ENCODE data around the gene FANCF.
"Not testable (repeated sequence)": the region's sequence is repeated elsewhere in the genome, so short reads cannot be mapped to it uniquely, and the experiment has no call there.

Gene FANCF

GRCh38 chr11:22657101-22657694 is 31.6 kb upstream of the FANCF start:
- no peaks in the 10 kb centered on the region for H3K9me2 ChIP-seq (ENCODE audit: low read depth, low read length)
- no peak overlapping the region for H2AFZ ChIP-seq (ENCODE audit: low read length)
- H3K79me2 ChIP-seq (ENCODE audit: insufficient read depth, low read length): no peaks in the 10 kb centered on the region
- TF ChIP-seq CTCF (IDR thresholded peaks at IDR 0.05; ENCODE audit: low read length) (no peak), EZH2 (IDR thresholded peaks at IDR 0.05; ENCODE audit: borderline replicate concordance, low read length) (no peak)
- H4K20me1 ChIP-seq (ENCODE audit: insufficient read depth, low read length): no peaks in the 10 kb centered on the region
- no peak overlapping the region for H3K4me2 ChIP-seq (ENCODE audit: low read length)
- H3K4me3 ChIP-seq (ENCODE audit: low read depth, low read length, poor library complexity, severe bottlenecking): no peak overlapping the region
- H3K4me1 ChIP-seq (ENCODE audit: insufficient read depth, low read length, severe bottlenecking): no peaks in the 10 kb centered on the region
- no peaks in the 10 kb centered on the region for H3F3A ChIP-seq (ENCODE audit: insufficient read depth, low read length)
- no peak overlapping the region for H3K9ac ChIP-seq (ENCODE audit: low read length)
- H3K27me3 ChIP-seq (ENCODE audit: insufficient read depth, low read length): no peaks in the 10 kb centered on the region
- H3K36me3 ChIP-seq (ENCODE audit: insufficient read depth, low read length): no peaks in the 10 kb centered on the region
- H3K9me3 ChIP-seq (ENCODE audit: low read length): no peaks in the 10 kb centered on the region
- no peak overlapping the region for H3K27ac ChIP-seq (ENCODE audit: low read depth, low read length, poor library complexity, severe bottlenecking)

- H3F3A ChIP-seq (ENCODE audit: insufficient read depth, low read length): no peaks in the 10 kb centered on the region
- H3K9me3 ChIP-seq (ENCODE audit: low read length): no peaks in the 10 kb centered on the region
- H3K27ac ChIP-seq (ENCODE audit: low read depth, low read length, poor library complexity, severe bottlenecking): no peak overlapping the region
- H3K27me3 ChIP-seq (ENCODE audit: insufficient read depth, low read length): no peaks in the 10 kb centered on the region
- no peak overlapping the region for H3K4me2 ChIP-seq (ENCODE audit: low read length)
- H4K20me1 ChIP-seq (ENCODE audit: insufficient read depth, low read length): no peaks in the 10 kb centered on the region
- no peak overlapping the region for H3K4me3 ChIP-seq (ENCODE audit: low read depth, low read length, poor library complexity, severe bottlenecking)
- H3K4me1 ChIP-seq (ENCODE audit: insufficient read depth, low read length, severe bottlenecking): no peaks in the 10 kb centered on the region
- no peak for TF ChIP-seq EZH2 (IDR thresholded peaks at IDR 0.05; ENCODE audit: borderline replicate concordance, low read length)
- no peaks in the 10 kb centered on the region for H3K9me2 ChIP-seq (ENCODE audit: low read depth, low read length)
- no peak overlapping the region for H2AFZ ChIP-seq (ENCODE audit: low read length)
- no peaks in the 10 kb centered on the region for H3K79me2 ChIP-seq (ENCODE audit: insufficient read depth, low read length)
- no peak overlapping the region for H3K9ac ChIP-seq (ENCODE audit: low read length)
- no peaks in the 10 kb centered on the region for H3K36me3 ChIP-seq (ENCODE audit: insufficient read depth, low read length)
Measured at GRCh38 chr11:22656130-22656529, 30.5 kb upstream of the FANCF start.

- not testable (repeated sequence) for H3K9ac ChIP-seq (ENCODE audit: low read length); H3K9me3 ChIP-seq (ENCODE audit: low read length); H2AFZ ChIP-seq (ENCODE audit: low read length); H3K36me3 ChIP-seq (ENCODE audit: insufficient read depth, low read length); H3K27ac ChIP-seq (ENCODE audit: low read depth, low read length, poor library complexity, severe bottlenecking); H3K4me3 ChIP-seq (ENCODE audit: low read depth, low read length, poor library complexity, severe bottlenecking); H3K27me3 ChIP-seq (ENCODE audit: insufficient read depth, low read length); H3F3A ChIP-seq (ENCODE audit: insufficient read depth, low read length); H3K4me2 ChIP-seq (ENCODE audit: low read length); H4K20me1 ChIP-seq (ENCODE audit: insufficient read depth, low read length); H3K9me2 ChIP-seq (ENCODE audit: low read depth, low read length); H3K4me1 ChIP-seq (ENCODE audit: insufficient read depth, low read length, severe bottlenecking); H3K79me2 ChIP-seq (ENCODE audit: insufficient read depth, low read length)
Measured at GRCh38 chr11:22652346-22652745, 26.7 kb upstream of the FANCF start.

- no peak overlapping the region for H3K27ac ChIP-seq (ENCODE audit: low read depth, low read length, poor library complexity, severe bottlenecking)
- no peaks in the 10 kb centered on the region for H3K36me3 ChIP-seq (ENCODE audit: insufficient read depth, low read length)
- TF ChIP-seq CTCF (IDR thresholded peaks at IDR 0.05; ENCODE audit: low read length): no peak
- TF ChIP-seq EZH2 (IDR thresholded peaks at IDR 0.05; ENCODE audit: borderline replicate concordance, low read length): no peak
- H3K9ac ChIP-seq (ENCODE audit: low read length): no peak overlapping the region
- no peak overlapping the region for H2AFZ ChIP-seq (ENCODE audit: low read length)
- H3K4me2 ChIP-seq (ENCODE audit: low read length): no peak overlapping the region
- H3K9me3 ChIP-seq (ENCODE audit: low read length): no peaks in the 10 kb centered on the region
- no peak overlapping the region for H3K4me3 ChIP-seq (ENCODE audit: low read depth, low read length, poor library complexity, severe bottlenecking)
- no peaks in the 10 kb centered on the region for H3K79me2 ChIP-seq (ENCODE audit: insufficient read depth, low read length)
- H3F3A ChIP-seq (ENCODE audit: insufficient read depth, low read length): no peaks in the 10 kb centered on the region
- H3K9me2 ChIP-seq (ENCODE audit: low read depth, low read length): no peaks in the 10 kb centered on the region
- no peaks in the 10 kb centered on the region for H4K20me1 ChIP-seq (ENCODE audit: insufficient read depth, low read length)
- no peaks in the 10 kb centered on the region for H3K4me1 ChIP-seq (ENCODE audit: insufficient read depth, low read length, severe bottlenecking)
- no peaks in the 10 kb centered on the region for H3K27me3 ChIP-seq (ENCODE audit: insufficient read depth, low read length)
Measured at GRCh38 chr11:22641559-22641958, 15.9 kb upstream of the FANCF start.

All from OCI-LY1 (cell line).